Activated CD8-positive, alpha-beta T cell treated with anti-CD3 and anti-CD28 coated beads for 36 hours (primary cell): Measurements from ENCODE around the gene UBE2J1. TPM values are rescaled to one million over a fixed set of nuclear protein-coding genes. Genes with fewer than 3 reads are reported as not detected.

Experiments used
- ATAC-seq: fragments of 200-7000 bp; cut with Tn5 transposase; one replicate; pipeline ENCODE4 v1.10.0; 2021; ENCODE audit warnings: mild to moderate bottlenecking, moderate library complexity
- CTCF ChIA-PET: fragments of 350-600 bp; sonication (Branson Sonifier 250); formaldehyde crosslinking; loops from one replicate; lab custom pipeline; 2021; ENCODE audit warnings: antibody characterized with exemption; lab: Charles Lee
- POLR2A ChIA-PET: fragments of 350-600 bp; sonication (Branson Sonifier 250); formaldehyde crosslinking; loops from one replicate; lab custom pipeline; 2021; ENCODE audit warnings: antibody characterized with exemption; lab: Charles Lee
- DNase-seq: peaks from one replicate; pipeline ENCODE4 v3.0.0-alpha.2; 2020
- H3K27ac Mint-ChIP-seq: one replicate; pipeline ENCODE4 v1.8.0; 2021; ENCODE audit warnings: mild to moderate bottlenecking, mixed read lengths
- H3K27me3 Mint-ChIP-seq: one replicate; pipeline ENCODE4 v1.8.0; 2021; ENCODE audit warnings: mixed read lengths
- H3K36me3 Mint-ChIP-seq: one replicate; pipeline ENCODE4 v1.8.0; 2021; ENCODE audit warnings: low read depth, mixed read lengths
- H3K4me1 Mint-ChIP-seq: one replicate; pipeline ENCODE4 v1.8.0; 2021; ENCODE audit warnings: low read depth, mixed read lengths
- H3K4me3 Mint-ChIP-seq: one replicate; pipeline ENCODE4 v1.8.0; 2021; ENCODE audit warnings: mild to moderate bottlenecking, moderate library complexity, mixed read lengths
- H3K9me3 Mint-ChIP-seq: one replicate; pipeline ENCODE4 v1.8.0; 2021; ENCODE audit warnings: mixed read lengths
- CTCF ChIP-seq: fragments of 200-600 bp; IDR thresholded peaks from one replicate; pipeline ENCODE4 v1.8.0; 2022; ENCODE audit warnings: antibody characterized with exemption, mild to moderate bottlenecking
- intact Hi-C: fragments of 100-400 bp; cut with micrococcal nuclease; formaldehyde crosslinking; loops from one replicate; pipeline ENCODE4 v1.10.0; 2022
- total RNA-seq, 2 experiments: library from RNA; stranded (reverse); gene quantifications; one replicate each; pipeline ENCODE4 v1.2.3, GENCODE V29; 2021

UBE2J1 gene
- total RNA-seq, 2 experiments from 2014 or later, result 23.2 to 24.6 TPM

DNA sequence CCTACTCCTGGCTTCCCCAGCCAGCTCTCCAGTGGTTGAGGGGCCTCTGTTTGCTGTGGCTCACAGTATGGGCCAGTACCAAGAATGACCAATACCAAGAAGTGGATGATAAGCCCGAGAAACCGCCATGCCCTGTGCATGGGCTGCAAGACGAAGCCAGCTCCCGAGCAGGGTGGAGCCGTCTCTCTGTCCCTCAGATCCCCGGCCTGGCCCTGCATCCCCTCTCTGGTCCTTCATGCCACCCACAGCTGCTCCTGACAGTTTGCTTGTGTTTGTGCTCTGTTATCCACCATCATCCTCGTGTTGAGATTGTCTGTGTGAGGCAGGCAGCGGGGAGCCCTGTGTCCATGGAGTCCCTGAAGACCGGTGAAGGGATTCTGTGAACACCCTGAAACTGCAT lies 73.6 kb downstream of the UBE2J1 start:
- no peak for TF ChIP-seq CTCF
- no peaks in the 10 kb centered on the region for H3K9me3 Mint-ChIP-seq
- ATAC-seq (no peak), DNase-seq (no peak)
- no peak overlapping the region for H3K27ac Mint-ChIP-seq
- H3K4me1 Mint-ChIP-seq, result no peaks in the 10 kb centered on the region
- H3K36me3 Mint-ChIP-seq, result no peaks in the 10 kb centered on the region
- intact Hi-C loops, result no loop called here
- H3K27me3 Mint-ChIP-seq, result no peaks in the 10 kb centered on the region
- no peak overlapping the region for H3K4me3 Mint-ChIP-seq
- ChIA-PET CTCF (interaction anchor here (1.7 kb wide), 1 partner anchor 88 kb away, joined by 5 read pairs; no protein-coding TSS in a partner anchor), POLR2A (no interaction called here)

Other genes starting within 250 kb of the UBE2J1 start
- 1 to 10 TPM in 1 of 2 experiments, under 1 TPM in 1; 0.83 to 1.1 TPM for gene SRSF12, start 234.7 kb downstream of the UBE2J1 start, total RNA-seq
- gene PM20D2, start 206.7 kb downstream of the UBE2J1 start, total RNA-seq, result 10 to 100 TPM; 25.4 to 26.0 TPM
- gene GABRR1, start 135.4 kb downstream of the UBE2J1 start, total RNA-seq, result not detected
- gene GABRR2, start 37.4 kb downstream of the UBE2J1 start, total RNA-seq, result under 1 TPM; 0.20 to 0.40 TPM
- gene RRAGD, start 59.6 kb upstream of the UBE2J1 start, total RNA-seq, result 10 to 100 TPM; 19.7 to 22.1 TPM
- gene ANKRD6, start 80.4 kb upstream of the UBE2J1 start, total RNA-seq, result 1 to 10 TPM; 3.5 to 4.9 TPM